ENCODE results near the gene BZW2.
"Not testable (repeated sequence)": the region's sequence is repeated elsewhere in the genome, so short reads cannot be mapped to it uniquely, and the experiment has no call there.

Gene BZW2

GRCh38 chr7:16670731-16671344, 24.9 kb downstream of the BZW2 start:
- Histone ChIP-seq H3K4me1 (ENCODE audit: control insufficient read depth, insufficient read depth, low read length) (peaks cover 2% of the 10 kb centered on the region; the same call in 1 of the 2 replicates), H3K9me3 (ENCODE audit: control insufficient read depth, insufficient read depth, low read length) (no peaks in the 10 kb centered on the region), H3K4me3 (ENCODE audit: low read length) (no peak overlapping the region), H3K36me3 (ENCODE audit: control insufficient read depth, insufficient read depth, low read length) (no peaks in the 10 kb centered on the region), H3K27me3 (ENCODE audit: control insufficient read depth, insufficient read depth, low read length) (no peaks in the 10 kb centered on the region), H3K27ac (ENCODE audit: low read length) (no peak overlapping the region)
- WGBS (ENCODE audit: insufficient coverage, insufficient read length), result no CpG with 5 or more reads among the region's 4 CpGs
- DNase-seq (ENCODE audit: low read depth, low spot score), result no peak

GRCh38 chr7:16671811-16672210, 25.8 kb downstream of the BZW2 start:
- no peak overlapping the region for H3K4me3 ChIP-seq (ENCODE audit: low read length)
- H3K36me3 ChIP-seq (ENCODE audit: control insufficient read depth, insufficient read depth, low read length), result no peaks in the 10 kb centered on the region
- H3K4me1 ChIP-seq (ENCODE audit: control insufficient read depth, insufficient read depth, low read length), result peaks cover 2% of the 10 kb centered on the region; the same call in 1 of the 2 replicates
- no peaks in the 10 kb centered on the region for H3K27me3 ChIP-seq (ENCODE audit: control insufficient read depth, insufficient read depth, low read length)
- no peaks in the 10 kb centered on the region for H3K9me3 ChIP-seq (ENCODE audit: control insufficient read depth, insufficient read depth, low read length)
- no peak for DNase-seq (ENCODE audit: low read depth, low spot score)
- WGBS (ENCODE audit: insufficient coverage, insufficient read length), result no CpG with 5 or more reads among the region's 3 CpGs
- H3K27ac ChIP-seq (ENCODE audit: low read length), result no peak overlapping the region

- no peaks in the 10 kb centered on the region for H3K9me3 ChIP-seq (ENCODE audit: control insufficient read depth, insufficient read depth, low read length)
- whole genome bisulfite sequencing (ENCODE audit: insufficient coverage, insufficient read length), result no CpG with 5 or more reads among the region's 3 CpGs
- H3K27me3 ChIP-seq (ENCODE audit: control insufficient read depth, insufficient read depth, low read length), result no peaks in the 10 kb centered on the region
- H3K4me3 ChIP-seq (ENCODE audit: low read length), result no peak overlapping the region
- DNase-seq (ENCODE audit: low read depth, low spot score), result no peak
- no peak overlapping the region for H3K27ac ChIP-seq (ENCODE audit: low read length)
- H3K4me1 ChIP-seq (ENCODE audit: control insufficient read depth, insufficient read depth, low read length), result no peaks in the 10 kb centered on the region; the same call in none of the 2 replicates
- no peaks in the 10 kb centered on the region for H3K36me3 ChIP-seq (ENCODE audit: control insufficient read depth, insufficient read depth, low read length)
These were observed 29.3 kb downstream of the BZW2 start for GRCh38 chr7:16675277-16675676.

GRCh38 chr7:16677978-16678494, 32.1 kb downstream of the BZW2 start:
- Histone ChIP-seq H3K9me3 (ENCODE audit: control insufficient read depth, insufficient read depth, low read length) (no peaks in the 10 kb centered on the region), H3K27me3 (ENCODE audit: control insufficient read depth, insufficient read depth, low read length) (no peaks in the 10 kb centered on the region), H3K27ac (ENCODE audit: low read length) (no peak overlapping the region), H3K4me3 (ENCODE audit: low read length) (no peak overlapping the region), H3K36me3 (ENCODE audit: control insufficient read depth, insufficient read depth, low read length) (no peaks in the 10 kb centered on the region), H3K4me1 (ENCODE audit: control insufficient read depth, insufficient read depth, low read length) (no peaks in the 10 kb centered on the region; the same call in 1 of the 2 replicates)
- DNase-seq (ENCODE audit: low read depth, low spot score), result no peak
- WGBS (ENCODE audit: insufficient coverage, insufficient read length), result no CpG with 5 or more reads among the region's 12 CpGs

- not testable (repeated sequence) for H3K27me3 ChIP-seq (ENCODE audit: control insufficient read depth, insufficient read depth, low read length); H3K36me3 ChIP-seq (ENCODE audit: control insufficient read depth, insufficient read depth, low read length); H3K27ac ChIP-seq (ENCODE audit: low read length); H3K4me3 ChIP-seq (ENCODE audit: low read length); H3K4me1 ChIP-seq (ENCODE audit: control insufficient read depth, insufficient read depth, low read length); DNase-seq (ENCODE audit: low read depth, low spot score); H3K9me3 ChIP-seq (ENCODE audit: control insufficient read depth, insufficient read depth, low read length)
- WGBS (ENCODE audit: insufficient coverage, insufficient read length), result no CpG with 5 or more reads among the region's 14 CpGs
These were observed 32.9 kb downstream of the BZW2 start for GRCh38 chr7:16678645-16679566.

- H3K4me3 ChIP-seq (ENCODE audit: low read length), result no peak overlapping the region
- WGBS (ENCODE audit: insufficient coverage, insufficient read length), result no CpG with 5 or more reads among the region's 2 CpGs
- H3K27me3 ChIP-seq (ENCODE audit: control insufficient read depth, insufficient read depth, low read length), result no peaks in the 10 kb centered on the region
- DNase-seq (ENCODE audit: low read depth, low spot score), result no peak
- no peaks in the 10 kb centered on the region for H3K9me3 ChIP-seq (ENCODE audit: control insufficient read depth, insufficient read depth, low read length)
- no peaks in the 10 kb centered on the region for H3K4me1 ChIP-seq (ENCODE audit: control insufficient read depth, insufficient read depth, low read length)
- H3K36me3 ChIP-seq (ENCODE audit: control insufficient read depth, insufficient read depth, low read length), result peaks cover 2% of the 10 kb centered on the region; the same call in 1 of the 2 replicates
- no peak overlapping the region for H3K27ac ChIP-seq (ENCODE audit: low read length)
These were observed 39.0 kb downstream of the BZW2 start for GRCh38 chr7:16684935-16685334.

GRCh38 chr7:16685535-16685934, 39.6 kb downstream of the BZW2 start:
- no peak overlapping the region for H3K4me3 ChIP-seq (ENCODE audit: low read length)
- no CpG with 5 or more reads among the region's 2 CpGs for WGBS (ENCODE audit: insufficient coverage, insufficient read length)
- H3K36me3 ChIP-seq (ENCODE audit: control insufficient read depth, insufficient read depth, low read length), result peaks cover 2% of the 10 kb centered on the region; the same call in 1 of the 2 replicates

GRCh38 chr7:16688249-16688648, 42.3 kb downstream of the BZW2 start:
- H3K27ac ChIP-seq (ENCODE audit: low read length), result no peak overlapping the region
- H3K4me1 ChIP-seq (ENCODE audit: control insufficient read depth, insufficient read depth, low read length), result no peaks in the 10 kb centered on the region
- peaks cover 2% of the 10 kb centered on the region; the same call in 1 of the 2 replicates for H3K36me3 ChIP-seq (ENCODE audit: control insufficient read depth, insufficient read depth, low read length)
- no CpG with 5 or more reads among the region's 2 CpGs for WGBS (ENCODE audit: insufficient coverage, insufficient read length)
- H3K27me3 ChIP-seq (ENCODE audit: control insufficient read depth, insufficient read depth, low read length), result no peaks in the 10 kb centered on the region
- no peak for DNase-seq (ENCODE audit: low read depth, low spot score)
- no peaks in the 10 kb centered on the region for H3K9me3 ChIP-seq (ENCODE audit: control insufficient read depth, insufficient read depth, low read length)
- H3K4me3 ChIP-seq (ENCODE audit: low read length), result no peak overlapping the region

More at GRCh38 chr7:16685535-16685934, 39.6 kb downstream of the BZW2 start:
- H3K4me1 ChIP-seq (ENCODE audit: control insufficient read depth, insufficient read depth, low read length), result no peaks in the 10 kb centered on the region
- DNase-seq (ENCODE audit: low read depth, low spot score), result no peak
- no peak overlapping the region for H3K27ac ChIP-seq (ENCODE audit: low read length)
- no peaks in the 10 kb centered on the region for H3K27me3 ChIP-seq (ENCODE audit: control insufficient read depth, insufficient read depth, low read length)
- H3K9me3 ChIP-seq (ENCODE audit: control insufficient read depth, insufficient read depth, low read length), result no peaks in the 10 kb centered on the region

- Histone ChIP-seq H3K4me3 (ENCODE audit: low read length) (no peak overlapping the region), H3K27ac (ENCODE audit: low read length) (no peak overlapping the region), H3K4me1 (ENCODE audit: control insufficient read depth, insufficient read depth, low read length) (no peaks in the 10 kb centered on the region), H3K27me3 (ENCODE audit: control insufficient read depth, insufficient read depth, low read length) (no peaks in the 10 kb centered on the region), H3K36me3 (ENCODE audit: control insufficient read depth, insufficient read depth, low read length) (peaks cover 5% of the 10 kb centered on the region; the same call in 1 of the 2 replicates), H3K9me3 (ENCODE audit: control insufficient read depth, insufficient read depth, low read length) (no peaks in the 10 kb centered on the region)
- no CpG with 5 or more reads among the region's 4 CpGs for WGBS (ENCODE audit: insufficient coverage, insufficient read length)
- no peak for DNase-seq (ENCODE audit: low read depth, low spot score)
These were observed 45.3 kb downstream of the BZW2 start for GRCh38 chr7:16691241-16691640.

GRCh38 chr7:16693601-16694318, 47.8 kb downstream of the BZW2 start:
- no peak overlapping the region for H3K4me3 ChIP-seq (ENCODE audit: low read length)
- H3K27me3 ChIP-seq (ENCODE audit: control insufficient read depth, insufficient read depth, low read length), result no peaks in the 10 kb centered on the region
- no peaks in the 10 kb centered on the region for H3K9me3 ChIP-seq (ENCODE audit: control insufficient read depth, insufficient read depth, low read length)
- H3K27ac ChIP-seq (ENCODE audit: low read length), result no peak overlapping the region
- H3K36me3 ChIP-seq (ENCODE audit: control insufficient read depth, insufficient read depth, low read length), result peaks cover 17% of the 10 kb centered on the region
- no peak for DNase-seq (ENCODE audit: low read depth, low spot score)
- no peaks in the 10 kb centered on the region for H3K4me1 ChIP-seq (ENCODE audit: control insufficient read depth, insufficient read depth, low read length)
- no CpG with 5 or more reads among the region's 2 CpGs for WGBS (ENCODE audit: insufficient coverage, insufficient read length)

All from iPS DF 6.9 (cell line).